ENCODE data around the gene ELOVL3.

DNA sequence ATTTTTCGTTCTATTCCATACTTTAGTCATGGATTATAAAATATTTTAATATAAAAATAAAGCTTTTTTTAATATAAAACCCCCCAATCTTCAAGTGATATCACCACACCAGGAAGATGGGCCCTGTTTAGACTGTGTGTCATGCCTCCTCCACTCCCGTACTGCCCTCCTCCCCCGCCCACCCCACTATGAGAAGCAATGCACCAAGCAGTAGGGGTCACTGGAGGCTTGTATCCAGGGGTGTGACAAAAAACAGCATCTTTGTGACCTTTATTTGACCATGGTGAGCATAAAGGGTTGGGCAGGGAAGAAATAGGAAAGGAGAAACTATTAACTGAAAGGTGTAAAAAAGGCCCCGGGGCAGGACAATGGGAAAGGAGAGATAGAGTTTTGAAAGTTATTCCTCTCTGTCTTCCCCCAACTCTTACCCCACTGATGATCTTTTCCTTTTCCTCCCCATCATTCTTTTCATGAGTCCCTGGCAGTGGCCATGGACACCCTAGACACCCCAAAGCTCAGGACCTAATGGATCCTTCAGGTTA lies 11.7 kb downstream of the ELOVL3 start:
- no peak for TF ChIP-seq POLR2A (IDR thresholded peaks at IDR 0.05; ENCODE audit: low read length)
- no peak for TF ChIP-seq GATA1 (IDR thresholded peaks at IDR 0.05; ENCODE audit: low read depth, low read length)

All from erythroblast (primary cell).